Subcutaneous abdominal adipose tissue (tissue), 5 donors: ENCODE measurements around the gene AGAP1.

ENCODE experiments used
- H3K27ac ChIP-seq: one replicate; pipeline ENCODE4 v1.7.0; 2013; ENCODE audit warnings: low read depth, mild to moderate bottlenecking, inconsistent platforms, low read length, moderate library complexity
- H3K27me3 ChIP-seq, 5 donors: one replicate each; pipeline ENCODE4 v1.7.0; 2013; ENCODE audit warnings: low read length in 5 of 5, inconsistent platforms in 1 of 5; ENCODE audit not compliant: control insufficient read depth in 5 of 5, insufficient read depth in 4 of 5
- H3K36me3 ChIP-seq, 5 donors: one replicate each; pipeline ENCODE4 v1.7.0; 2013; ENCODE audit warnings: low read length in 5 of 5; ENCODE audit not compliant: control insufficient read depth in 5 of 5, insufficient read depth in 5 of 5
- H3K4me1 ChIP-seq, 5 donors: one replicate each; pipeline ENCODE4 v1.7.0; 2013; ENCODE audit warnings: low read length in 5 of 5, mild to moderate bottlenecking in 3 of 5, moderate library complexity in 1 of 5; ENCODE audit not compliant: control insufficient read depth in 5 of 5, insufficient read depth in 5 of 5
- H3K4me3 ChIP-seq, 5 donors: one replicate each; pipeline ENCODE4 v1.7.0; 2013; ENCODE audit warnings: low read length in 5 of 5, low read depth in 1 of 5
- H3K9ac ChIP-seq, 5 donors: one replicate each; pipeline ENCODE4 v1.7.0; 2013; ENCODE audit warnings: low read length in 5 of 5, mild to moderate bottlenecking in 4 of 5, moderate library complexity in 3 of 5
- H3K9me3 ChIP-seq, 5 donors: one replicate each; pipeline ENCODE4 v1.7.0; 2013; ENCODE audit warnings: low read length in 5 of 5; ENCODE audit not compliant: control insufficient read depth in 5 of 5
- donor health status: healthy.
- donor health status: healthy.
- donor health status: healthy.
- donor health status: healthy.
- donor health status: healthy.

The AGAP1 gene

DNA sequence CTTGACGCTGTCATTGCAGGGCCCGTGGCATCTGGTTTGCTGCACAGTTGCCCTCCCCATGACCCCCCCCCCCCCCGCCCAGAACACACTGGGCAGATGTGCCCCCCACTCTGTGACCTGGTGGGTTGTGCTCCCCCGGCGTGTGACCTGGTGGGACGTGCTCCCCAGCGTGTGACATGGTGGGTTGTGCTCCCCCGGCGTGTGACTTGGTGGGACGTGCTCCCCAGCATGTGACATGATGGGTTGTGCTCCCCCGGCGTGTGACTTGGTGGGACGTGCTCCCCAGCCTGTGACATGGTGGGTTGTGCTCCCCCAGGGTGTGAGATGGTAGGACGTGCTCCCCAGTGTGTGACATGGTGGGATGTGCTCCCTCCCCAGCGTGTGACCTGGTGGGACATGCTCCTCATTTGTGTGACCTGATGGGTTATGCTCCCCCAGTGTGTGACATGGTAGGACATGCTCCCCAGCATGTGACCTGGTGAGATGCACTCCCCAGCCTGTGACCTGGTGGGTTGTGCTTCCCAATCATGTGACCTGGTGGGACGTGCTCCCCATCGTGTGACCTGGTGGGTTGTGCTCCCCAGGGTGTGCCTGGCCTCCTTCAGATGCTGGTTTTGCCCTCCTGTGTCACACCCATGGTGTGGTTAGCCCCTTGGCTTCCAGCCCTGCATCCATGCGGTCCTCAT, 213.7 kb downstream of the AGAP1 start:
- Histone ChIP-seq H3K36me3 (peaks cover 0 to 15% (median 8%) of the 10 kb centered on the region in 5 donors), H3K27me3 (no peaks in the 10 kb centered on the region), H3K4me3 (no peak overlapping the region), H3K9me3 (no peaks in the 10 kb centered on the region), H3K4me1 (peaks cover 0 to 17% (median 3%) of the 10 kb centered on the region in 5 donors), H3K9ac (no peak overlapping the region), H3K27ac (no peak overlapping the region)

- H3K4me1 ChIP-seq = peaks cover 0 to 17% (median 0%) of the 10 kb centered on the region in 5 donors
- no peak overlapping the region for H3K27ac ChIP-seq
- H3K27me3 ChIP-seq = no peaks in the 10 kb centered on the region
- peaks cover 0 to 15% (median 8%) of the 10 kb centered on the region in 5 donors for H3K36me3 ChIP-seq
- no peaks in the 10 kb centered on the region for H3K9me3 ChIP-seq
- H3K9ac ChIP-seq = no peak overlapping the region
- H3K4me3 ChIP-seq = no peak overlapping the region
Measured at GRCh38 chr2:235709124-235709813, 215.4 kb downstream of the AGAP1 start.

GRCh38 chr2:235709969-235710879, 216.4 kb downstream of the AGAP1 start:
- peaks cover 0 to 15% (median 8%) of the 10 kb centered on the region in 5 donors for H3K36me3 ChIP-seq

GRCh38 chr2:235710933-235711332, 217.1 kb downstream of the AGAP1 start:
- Histone ChIP-seq H3K9me3 (no peaks in the 10 kb centered on the region), H3K4me3 (no peak overlapping the region), H3K27me3 (no peaks in the 10 kb centered on the region), H3K36me3 (peaks cover 0 to 15% (median 8%) of the 10 kb centered on the region in 5 donors), H3K4me1 (peaks cover 0 to 17% (median 0%) of the 10 kb centered on the region in 5 donors), H3K27ac (no peak overlapping the region), H3K9ac (no peak overlapping the region)

More at GRCh38 chr2:235709969-235710879, 216.4 kb downstream of the AGAP1 start:
- Histone ChIP-seq H3K4me3 (no peak overlapping the region), H3K27me3 (no peaks in the 10 kb centered on the region), H3K4me1 (peaks cover 0 to 17% (median 0%) of the 10 kb centered on the region in 5 donors), H3K9ac (no peak overlapping the region), H3K27ac (no peak overlapping the region), H3K9me3 (no peaks in the 10 kb centered on the region)

- H3K36me3 ChIP-seq = peaks cover 0 to 15% (median 8%) of the 10 kb centered on the region in 5 donors
- H3K9me3 ChIP-seq = no peaks in the 10 kb centered on the region
- no peaks in the 10 kb centered on the region for H3K27me3 ChIP-seq
- H3K4me3 ChIP-seq = no peak overlapping the region
- peaks cover 0 to 17% (median 0%) of the 10 kb centered on the region in 5 donors for H3K4me1 ChIP-seq
- H3K27ac ChIP-seq = no peak overlapping the region
- no peak overlapping the region for H3K9ac ChIP-seq
Measured at GRCh38 chr2:235711527-235711926, 217.7 kb downstream of the AGAP1 start.

- Histone ChIP-seq H3K27me3 (no peaks in the 10 kb centered on the region), H3K36me3 (peaks cover 0 to 15% (median 8%) of the 10 kb centered on the region in 5 donors), H3K9me3 (no peaks in the 10 kb centered on the region), H3K9ac (no peak overlapping the region), H3K4me3 (no peak overlapping the region), H3K4me1 (peaks cover 0 to 11% (median 0%) of the 10 kb centered on the region in 5 donors), H3K27ac (no peak overlapping the region)
Measured at GRCh38 chr2:235712176-235712575, 218.3 kb downstream of the AGAP1 start.

DNA sequence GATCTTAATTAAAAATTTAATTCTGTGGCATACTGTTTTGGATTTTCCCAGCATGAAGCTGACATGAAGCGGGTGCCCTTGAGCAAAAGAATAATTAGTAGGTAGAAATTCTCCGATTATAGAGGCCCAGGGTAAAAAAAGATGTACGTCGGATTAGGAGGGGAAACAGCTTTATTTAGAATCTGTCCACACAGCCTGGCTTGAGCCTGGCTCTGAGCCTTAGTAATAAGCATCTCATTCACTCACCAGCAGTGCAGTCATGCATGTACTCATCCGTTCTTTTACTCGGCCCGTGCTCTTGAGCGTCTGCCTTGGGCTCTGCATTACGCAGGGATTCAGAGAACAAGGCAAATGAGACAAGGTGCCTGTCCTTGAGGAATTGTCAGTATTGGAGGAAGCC, 219.3 kb downstream of the AGAP1 start:
- Histone ChIP-seq H3K4me1 (peaks cover 0 to 10% (median 0%) of the 10 kb centered on the region in 5 donors), H3K9ac (no peak overlapping the region), H3K27me3 (no peaks in the 10 kb centered on the region), H3K27ac (no peak overlapping the region), H3K9me3 (no peaks in the 10 kb centered on the region), H3K36me3 (peaks cover under 1 to 15% (median 9%) of the 10 kb centered on the region in 5 donors), H3K4me3 (no peak overlapping the region)

GRCh38 chr2:235715601-235716000, 221.8 kb downstream of the AGAP1 start:
- no peak overlapping the region for H3K9ac ChIP-seq
- no peaks in the 10 kb centered on the region for H3K4me1 ChIP-seq
- no peaks in the 10 kb centered on the region for H3K27me3 ChIP-seq
- no peak overlapping the region for H3K27ac ChIP-seq
- H3K36me3 ChIP-seq = peaks cover 3 to 21% (median 12%) of the 10 kb centered on the region in 5 donors
- H3K4me3 ChIP-seq = no peak overlapping the region
- H3K9me3 ChIP-seq = no peaks in the 10 kb centered on the region

- H3K36me3 ChIP-seq = peaks cover 3 to 12% (median 6%) of the 10 kb centered on the region in 5 donors
- no peak overlapping the region for H3K4me3 ChIP-seq
- no peaks in the 10 kb centered on the region for H3K27me3 ChIP-seq
- H3K4me1 ChIP-seq = no peaks in the 10 kb centered on the region
- no peak overlapping the region for H3K9ac ChIP-seq
- no peaks in the 10 kb centered on the region for H3K9me3 ChIP-seq
- no peak overlapping the region for H3K27ac ChIP-seq
Measured at GRCh38 chr2:235716875-235717496, 223.1 kb downstream of the AGAP1 start.
